Neural cell (in vitro differentiated cells): Measurements from ENCODE around the gene AFAP1L1.

Experiments
- EP300 ChIP-seq: fragments of 450-650 bp; conservative IDR thresholded peaks from 2 replicates; pipeline ENCODE4 v1.6.1; 2014; ENCODE audit warnings: antibody characterized with exemption, mild to moderate bottlenecking, moderate library complexity; ENCODE audit not compliant: poor library complexity, severe bottlenecking
- SMC3 ChIP-seq: fragments of 450-650 bp; conservative IDR thresholded peaks from 2 replicates; pipeline ENCODE4 v1.6.1; 2014; ENCODE audit warnings: antibody characterized with exemption, mild to moderate bottlenecking, moderate library complexity; ENCODE audit not compliant: poor library complexity
- TAF1 ChIP-seq: IDR thresholded peaks from 2 replicates; pipeline ENCODE4 v1.6.1; 2012; ENCODE audit warnings: low read depth
- TF ChIP-seq, protein P1 (sequence below): fragments of 450-650 bp; IDR thresholded peaks from 2 replicates; pipeline ENCODE4 v1.5.1; 2014; ENCODE audit warnings: antibody characterized with exemption, mild to moderate bottlenecking, moderate library complexity; ENCODE audit not compliant: poor library complexity, severe bottlenecking

DNA sequence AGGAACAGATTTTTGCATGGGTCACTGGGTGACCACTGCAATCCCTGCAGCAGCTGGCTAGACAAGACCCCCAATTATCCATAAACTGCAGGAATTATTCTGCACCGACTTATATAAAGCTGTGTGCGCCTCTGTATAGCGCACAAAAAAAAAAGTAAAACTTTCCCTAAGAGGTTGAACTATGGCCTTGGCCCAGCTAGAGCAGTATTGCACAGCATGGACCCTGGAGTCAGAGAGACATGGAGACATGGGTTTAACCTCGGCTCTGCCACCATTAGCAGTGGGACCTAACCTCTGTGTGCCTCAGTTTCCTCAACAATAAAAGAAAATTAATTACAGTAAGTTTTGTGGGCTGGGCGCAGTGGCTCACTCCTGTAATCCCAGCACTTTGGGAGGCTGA is 56.5 kb downstream of the AFAP1L1 start:
- TF ChIP-seq, protein P1, sequence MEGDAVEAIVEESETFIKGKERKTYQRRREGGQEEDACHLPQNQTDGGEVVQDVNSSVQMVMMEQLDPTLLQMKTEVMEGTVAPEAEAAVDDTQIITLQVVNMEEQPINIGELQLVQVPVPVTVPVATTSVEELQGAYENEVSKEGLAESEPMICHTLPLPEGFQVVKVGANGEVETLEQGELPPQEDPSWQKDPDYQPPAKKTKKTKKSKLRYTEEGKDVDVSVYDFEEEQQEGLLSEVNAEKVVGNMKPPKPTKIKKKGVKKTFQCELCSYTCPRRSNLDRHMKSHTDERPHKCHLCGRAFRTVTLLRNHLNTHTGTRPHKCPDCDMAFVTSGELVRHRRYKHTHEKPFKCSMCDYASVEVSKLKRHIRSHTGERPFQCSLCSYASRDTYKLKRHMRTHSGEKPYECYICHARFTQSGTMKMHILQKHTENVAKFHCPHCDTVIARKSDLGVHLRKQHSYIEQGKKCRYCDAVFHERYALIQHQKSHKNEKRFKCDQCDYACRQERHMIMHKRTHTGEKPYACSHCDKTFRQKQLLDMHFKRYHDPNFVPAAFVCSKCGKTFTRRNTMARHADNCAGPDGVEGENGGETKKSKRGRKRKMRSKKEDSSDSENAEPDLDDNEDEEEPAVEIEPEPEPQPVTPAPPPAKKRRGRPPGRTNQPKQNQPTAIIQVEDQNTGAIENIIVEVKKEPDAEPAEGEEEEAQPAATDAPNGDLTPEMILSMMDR, result no peak
- no peak for TF ChIP-seq SMC3
- TF ChIP-seq TAF1, result no peak
- no peak for TF ChIP-seq EP300
